HG03575 (cell line): ENCODE data around the gene ARL9.

Source experiments
- ATAC-seq: cut with Tn5 transposase; IDR thresholded peaks from one replicate; pipeline ENCODE4 v1.9.1; 2021; ENCODE audit not compliant: unreplicated experiment, insufficient number of reproducible peaks, low FRiP score; ENCODE audit errors: extremely low read depth

Gene ARL9

DNA sequence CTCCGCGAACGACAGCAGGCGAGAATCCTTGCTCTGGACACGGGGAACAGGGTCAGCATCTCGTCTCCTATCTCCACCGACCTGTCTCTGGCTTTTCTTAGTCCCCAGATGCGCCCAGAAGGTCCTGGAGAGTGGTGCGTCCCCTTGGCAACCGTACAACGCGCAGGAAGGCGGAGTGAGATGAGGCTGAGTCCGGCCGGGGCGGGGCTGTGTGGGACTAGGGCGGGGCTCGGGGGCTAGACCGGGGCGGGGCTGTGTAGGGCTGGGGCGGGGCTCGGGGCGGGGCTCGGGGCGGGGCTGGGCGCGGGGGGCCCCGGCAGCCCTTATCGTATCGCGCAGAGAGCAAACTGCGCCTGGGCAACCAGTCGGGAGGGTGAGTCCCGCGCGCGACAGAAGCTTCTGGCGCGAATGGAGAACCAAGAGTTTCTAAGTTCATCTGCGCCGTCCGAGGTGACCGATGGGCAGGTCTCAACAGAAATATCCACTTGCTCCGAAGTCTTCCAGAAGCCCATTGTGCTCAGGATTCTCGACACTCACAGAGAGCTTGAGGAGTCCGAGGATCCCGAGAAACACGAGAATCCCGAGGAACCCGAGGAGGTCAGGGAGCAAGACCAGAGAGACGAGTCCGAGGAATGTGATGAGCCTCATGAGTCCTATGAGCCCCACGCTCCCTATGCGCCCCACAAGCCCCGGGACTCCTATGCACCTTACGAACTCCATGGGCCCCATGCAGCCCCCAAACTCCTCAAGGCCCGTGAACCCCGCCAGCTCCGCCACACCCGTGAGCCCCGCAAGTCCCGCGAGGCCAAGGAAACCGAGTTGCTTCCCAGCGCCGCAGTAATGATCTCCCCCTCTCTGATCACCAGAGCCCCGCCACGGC lies 24.9 kb downstream of the ARL9 start:
- ATAC-seq, result no peak

DNA sequence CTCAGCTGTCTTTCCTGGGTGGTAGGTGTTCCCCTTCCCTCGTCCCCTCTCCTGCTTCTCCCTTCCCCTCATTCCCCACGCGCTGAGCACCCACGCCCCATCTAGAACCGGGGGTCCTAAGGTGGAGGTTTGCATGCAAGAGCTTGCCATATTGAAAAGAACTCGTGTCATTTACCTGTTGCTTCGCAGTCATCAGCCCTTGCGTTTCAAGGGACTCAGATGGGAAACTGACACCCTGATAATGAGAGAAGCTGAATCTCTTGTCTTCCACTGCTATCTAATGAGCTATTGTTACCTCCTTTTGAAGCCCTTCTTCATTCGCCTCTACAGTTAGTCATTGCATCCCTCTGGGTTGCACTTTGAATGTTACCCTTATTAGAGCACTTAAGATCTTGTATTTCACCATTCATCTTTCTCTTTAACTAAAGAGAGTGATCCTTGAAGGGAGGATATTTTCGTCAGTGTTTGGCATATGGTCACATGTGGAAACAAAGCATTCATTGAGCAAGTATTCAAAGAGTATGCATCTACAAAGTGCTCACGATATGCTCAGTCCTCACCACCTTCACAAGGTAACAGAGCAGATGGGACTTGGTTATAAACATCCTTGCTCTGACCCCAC lies 25.7 kb downstream of the ARL9 start:
- ATAC-seq, result no peak

DNA sequence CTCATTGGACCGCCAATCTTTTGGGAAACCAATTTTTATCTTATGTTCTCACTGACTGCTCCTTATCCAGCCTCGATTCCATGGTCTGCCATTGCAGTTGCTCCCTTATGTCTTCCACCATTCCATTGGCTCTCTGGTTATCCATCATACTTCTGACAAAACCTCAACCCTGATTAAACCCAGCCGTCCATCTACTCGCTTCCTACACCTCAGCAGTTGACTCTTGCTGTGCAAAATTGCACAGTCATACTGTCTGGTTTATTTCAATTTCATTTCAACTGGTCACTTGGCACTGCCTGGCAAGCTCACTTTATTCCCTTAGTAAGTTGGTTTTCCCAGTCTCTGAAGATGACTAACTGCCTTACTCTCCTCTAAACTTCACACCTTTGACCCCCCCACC lies 26.2 kb downstream of the ARL9 start:
- ATAC-seq, result no peak

DNA sequence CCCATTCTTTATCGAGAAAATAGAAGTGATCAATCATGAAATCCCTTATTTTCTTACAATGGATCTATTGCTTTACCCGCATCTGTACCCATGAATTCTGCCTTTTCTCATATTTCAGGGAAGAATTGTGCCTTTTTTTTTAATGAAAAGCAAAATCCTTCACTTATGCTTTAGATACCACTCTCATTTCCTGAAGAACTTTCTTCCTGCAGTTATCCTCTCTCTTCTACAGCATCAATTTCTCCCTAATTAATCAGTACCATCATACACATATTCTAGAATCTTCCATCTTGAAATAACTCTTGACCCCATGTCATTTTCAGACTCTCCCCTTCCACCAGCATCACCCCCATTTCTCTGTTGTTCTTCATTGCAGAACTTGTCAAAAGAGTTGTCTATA lies 26.6 kb downstream of the ARL9 start:
- ATAC-seq, result no peak

DNA sequence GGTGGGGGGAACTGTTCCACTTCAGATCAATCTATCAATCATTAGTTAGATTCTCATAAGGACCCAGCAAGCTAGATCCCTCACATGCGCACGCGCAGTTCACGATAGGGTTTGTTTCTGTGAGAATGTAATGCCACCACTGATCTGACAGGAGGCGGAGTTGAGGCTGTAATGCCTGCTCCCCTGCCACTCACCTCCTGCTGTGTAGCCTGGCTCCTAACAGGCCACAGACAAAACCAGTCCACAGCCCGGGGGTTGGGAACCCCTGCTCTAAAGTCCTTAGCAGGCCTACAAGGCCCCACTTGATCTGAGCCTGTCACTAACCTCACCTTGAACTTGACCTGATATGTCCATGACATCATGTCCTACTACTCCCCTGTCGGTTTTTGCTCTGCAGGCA lies 30.3 kb downstream of the ARL9 start:
- no peak for ATAC-seq

DNA sequence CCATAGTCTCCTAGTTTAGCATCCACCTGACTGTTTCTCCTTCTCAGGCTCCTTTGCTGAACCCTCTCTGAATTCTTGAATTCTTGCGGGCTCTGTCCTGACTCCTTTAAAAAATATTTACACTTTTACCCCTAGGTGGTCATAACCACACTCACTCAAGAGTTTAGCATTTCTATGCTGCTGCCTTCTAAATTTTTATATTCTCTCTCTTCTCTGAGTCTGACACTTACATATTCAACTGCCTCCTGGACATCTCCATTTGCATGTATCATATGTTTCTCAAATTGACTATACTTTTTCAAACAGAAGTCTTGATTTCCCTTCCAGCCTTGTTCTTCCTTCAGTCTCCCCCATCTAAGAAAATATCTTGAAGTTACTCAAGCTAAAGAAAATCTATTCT lies 31.6 kb downstream of the ARL9 start:
- no peak for ATAC-seq

DNA sequence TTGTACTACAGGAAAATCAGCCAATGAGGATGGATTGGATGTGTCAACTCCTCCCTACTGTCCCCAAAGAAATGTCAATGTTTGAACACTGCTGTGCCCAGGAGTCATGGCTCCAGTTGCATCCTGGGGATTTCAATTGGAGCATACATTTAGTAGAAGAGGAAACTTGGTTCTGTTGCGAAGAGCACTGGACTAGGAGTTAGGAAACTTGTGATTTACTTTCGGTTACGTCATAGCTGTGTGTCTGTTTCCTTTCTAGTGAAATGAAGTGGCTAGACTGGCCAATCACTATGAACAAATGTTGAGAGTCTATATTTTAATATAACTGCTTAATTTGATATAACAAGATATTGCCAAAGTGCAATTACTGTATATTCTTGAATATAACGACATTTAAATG lies 35.2 kb downstream of the ARL9 start:
- no peak for ATAC-seq

DNA sequence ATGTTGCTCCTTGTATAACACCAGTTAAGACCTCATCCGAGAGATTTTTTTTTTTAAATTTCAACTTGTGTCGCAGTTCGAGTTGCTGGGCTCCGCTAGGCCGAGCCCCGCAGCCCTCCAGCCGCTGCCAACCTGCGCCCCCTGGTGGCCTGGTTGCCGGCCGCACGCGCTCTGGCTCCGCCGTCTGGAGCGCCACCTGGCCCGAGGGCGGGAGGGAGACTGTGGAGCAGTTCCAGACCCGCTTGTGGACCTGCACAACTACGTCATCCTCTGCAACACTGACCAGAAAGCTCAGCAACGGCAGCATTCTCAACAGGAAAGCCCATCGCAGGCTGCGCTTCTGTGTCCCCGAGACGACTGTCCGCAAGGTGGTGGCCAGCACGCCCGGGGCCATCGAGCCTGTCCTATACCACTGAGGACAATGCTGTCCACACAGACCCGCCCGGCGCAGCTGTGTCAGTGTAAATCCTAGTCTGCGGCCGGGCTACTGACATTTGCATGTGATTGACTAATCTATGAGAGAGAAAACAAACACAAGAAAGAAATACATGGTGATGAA lies 39.1 kb downstream of the ARL9 start:
- ATAC-seq, result no peak

DNA sequence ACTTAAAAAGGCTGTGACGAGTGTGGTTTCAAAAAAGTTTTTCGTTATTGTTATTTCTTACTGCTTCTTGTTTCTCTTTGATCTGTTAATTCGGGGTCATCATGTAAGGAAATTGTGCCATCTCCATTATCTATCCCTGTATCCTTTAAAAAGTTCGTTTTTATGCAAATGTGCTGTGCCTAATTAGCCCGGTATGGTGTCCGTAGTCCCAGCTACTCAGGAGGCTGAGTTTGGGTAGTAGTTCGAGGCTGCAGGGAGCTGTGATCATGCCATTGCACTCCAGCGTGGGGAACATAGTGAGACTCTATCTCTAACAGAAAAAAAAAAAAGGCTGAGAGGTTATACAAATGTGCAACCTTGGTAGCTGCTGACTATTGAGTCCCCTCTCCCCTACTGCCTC lies 45.1 kb downstream of the ARL9 start:
- no peak for ATAC-seq

DNA sequence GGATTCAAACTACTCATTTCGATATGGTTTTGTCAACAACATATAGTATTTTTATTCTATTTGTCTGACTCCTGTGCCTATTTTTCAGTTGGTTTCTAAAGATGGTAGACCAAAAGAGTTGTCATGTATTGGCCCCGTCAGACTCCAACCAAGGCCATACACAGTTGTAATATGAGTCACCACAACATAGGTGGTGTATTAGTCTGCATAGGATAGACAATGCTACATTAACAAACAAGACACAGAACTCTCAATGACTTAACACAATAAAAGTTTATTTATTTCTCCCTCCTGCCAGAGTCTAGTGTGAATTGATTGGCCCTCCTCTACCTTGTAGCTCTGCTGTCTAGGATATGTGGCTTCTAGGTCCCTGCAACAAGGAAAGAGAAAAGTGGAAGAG lies 45.9 kb downstream of the ARL9 start:
- ATAC-seq, result no peak

DNA sequence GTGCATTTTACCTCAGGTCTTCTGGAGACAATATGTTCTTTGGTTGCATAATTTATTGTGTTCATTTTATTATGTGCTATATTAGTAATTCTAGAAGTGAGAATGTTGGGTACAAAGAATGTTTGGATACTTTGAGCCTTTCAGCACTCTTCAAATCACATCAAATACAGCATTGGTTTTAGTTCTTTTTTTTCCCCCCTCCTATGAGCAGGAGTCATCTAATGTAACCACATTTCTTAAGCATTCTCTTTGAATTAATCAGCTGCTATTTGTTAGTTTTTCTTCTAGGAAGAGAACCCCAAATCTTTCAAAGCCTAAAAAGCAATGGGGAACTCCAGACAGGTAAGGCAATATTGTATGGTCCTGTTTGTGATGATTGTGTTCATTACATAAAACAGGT lies 46.7 kb downstream of the ARL9 start:
- no peak for ATAC-seq

DNA sequence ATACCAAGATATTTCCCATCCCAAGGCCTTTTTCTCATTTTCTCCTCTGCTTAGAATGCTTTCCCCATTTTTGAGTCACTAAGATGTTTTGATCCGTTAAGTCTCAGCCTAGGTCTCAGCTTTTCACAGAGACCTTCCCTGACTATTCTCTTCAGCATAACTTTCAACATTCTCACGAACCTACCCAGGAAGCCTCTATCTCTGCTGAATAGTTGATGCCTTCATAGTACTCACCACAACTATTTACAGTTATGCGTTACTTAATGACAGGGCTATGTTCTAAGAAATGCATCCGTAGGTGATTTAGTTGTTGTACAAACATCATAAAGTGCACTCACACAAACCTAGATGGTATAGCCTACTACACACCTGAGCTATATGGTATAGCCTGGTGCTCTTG lies 64.5 kb downstream of the ARL9 start:
- ATAC-seq, result no peak
